SW480 (cell line): Measurements from ENCODE around the gene SCN3A.

Experiments used
- DNase-seq: peaks from one replicate; pipeline ENCODE4 v3.0.0-alpha.2; 2016; ENCODE audit warnings: low spot score

The SCN3A gene

DNA sequence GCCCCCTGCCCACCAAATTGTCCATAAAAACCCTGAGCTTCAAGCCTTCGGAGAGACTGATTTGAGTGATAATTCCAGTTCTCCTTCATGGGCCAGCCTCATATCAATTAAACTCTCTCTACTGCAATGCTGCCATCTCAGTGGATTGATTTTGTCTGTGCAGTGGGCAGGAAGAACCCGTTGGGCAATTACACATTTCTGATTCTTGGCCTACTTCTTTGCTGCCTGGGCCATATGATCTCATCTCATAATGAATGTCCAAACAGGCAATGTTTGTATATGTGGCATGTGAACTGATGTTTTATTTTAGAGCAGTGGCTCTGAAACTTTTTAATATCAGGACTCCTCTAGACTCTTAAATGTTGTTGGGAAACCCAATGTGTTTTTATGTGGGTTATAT lies 147.3 kb downstream of the SCN3A start:
- no peak for DNase-seq

GRCh38 chr2:165055082-165055851 lies 148.6 kb downstream of the SCN3A start:
- DNase-seq, result peak; percentile 18

GRCh38 chr2:165054652-165055051 lies 149.2 kb downstream of the SCN3A start:
- DNase-seq, result no peak

- no peak for DNase-seq
These were observed 159.1 kb downstream of the SCN3A start for GRCh38 chr2:165044505-165045303.
